Fibroblast of villous mesenchyme (primary cell): ENCODE data around the gene MSI2. TPM values are rescaled to one million over a fixed set of nuclear protein-coding genes. Genes with fewer than 3 reads are reported as not detected.

Experiments
- DNase-seq: peaks from one replicate; pipeline ENCODE4 v3.0.0-alpha.2; 2010; ENCODE audit warnings: low read depth
- H3K4me3 ChIP-seq: 2 replicates; pipeline ENCODE4 v1.5.1; 2011; ENCODE audit warnings: low read depth, mild to moderate bottlenecking, low read length
- total RNA-seq: library from RNA; depleted of rRNA; stranded (reverse); fragments of >200 nt; gene quantifications from 2 replicates; pipeline ENCODE4 v1.2.3, GENCODE V29; 2012
- TF ChIP-seq, protein P1 (sequence below): IDR thresholded peaks from 2 replicates; pipeline ENCODE4 v1.5.1; 2012; ENCODE audit warnings: low read depth, mild to moderate bottlenecking, low read length; ENCODE audit not compliant: insufficient read depth

The MSI2 gene
- total RNA-seq, 1 donor: 50.1 TPM

DNA sequence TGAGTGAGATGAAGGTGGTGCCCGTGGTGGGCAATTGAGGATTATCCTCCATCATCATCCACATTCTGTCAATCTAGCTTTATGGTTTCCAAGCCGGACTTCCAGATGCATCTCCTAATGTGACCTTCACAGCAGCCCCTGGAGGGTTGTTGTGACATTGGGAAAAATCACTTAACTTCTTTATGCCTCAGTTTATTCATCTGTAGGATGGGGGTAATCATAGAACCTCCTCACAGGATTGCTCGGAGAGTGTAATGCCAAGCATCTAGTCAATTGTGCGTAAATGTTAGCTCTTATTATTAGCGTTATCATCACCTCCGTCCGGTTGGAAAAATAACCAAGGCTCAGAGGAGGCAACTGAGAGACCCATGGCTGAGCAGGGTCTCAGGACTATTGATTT, 274.8 kb downstream of the MSI2 start:
- no peak overlapping the region for H3K4me3 ChIP-seq
- TF ChIP-seq, protein P1, sequence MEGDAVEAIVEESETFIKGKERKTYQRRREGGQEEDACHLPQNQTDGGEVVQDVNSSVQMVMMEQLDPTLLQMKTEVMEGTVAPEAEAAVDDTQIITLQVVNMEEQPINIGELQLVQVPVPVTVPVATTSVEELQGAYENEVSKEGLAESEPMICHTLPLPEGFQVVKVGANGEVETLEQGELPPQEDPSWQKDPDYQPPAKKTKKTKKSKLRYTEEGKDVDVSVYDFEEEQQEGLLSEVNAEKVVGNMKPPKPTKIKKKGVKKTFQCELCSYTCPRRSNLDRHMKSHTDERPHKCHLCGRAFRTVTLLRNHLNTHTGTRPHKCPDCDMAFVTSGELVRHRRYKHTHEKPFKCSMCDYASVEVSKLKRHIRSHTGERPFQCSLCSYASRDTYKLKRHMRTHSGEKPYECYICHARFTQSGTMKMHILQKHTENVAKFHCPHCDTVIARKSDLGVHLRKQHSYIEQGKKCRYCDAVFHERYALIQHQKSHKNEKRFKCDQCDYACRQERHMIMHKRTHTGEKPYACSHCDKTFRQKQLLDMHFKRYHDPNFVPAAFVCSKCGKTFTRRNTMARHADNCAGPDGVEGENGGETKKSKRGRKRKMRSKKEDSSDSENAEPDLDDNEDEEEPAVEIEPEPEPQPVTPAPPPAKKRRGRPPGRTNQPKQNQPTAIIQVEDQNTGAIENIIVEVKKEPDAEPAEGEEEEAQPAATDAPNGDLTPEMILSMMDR: no peak
- no peak for DNase-seq

GRCh38 chr17:57531648-57532504, 275.6 kb downstream of the MSI2 start:
- TF ChIP-seq, protein P1: no peak
- no peak overlapping the region for H3K4me3 ChIP-seq

GRCh38 chr17:57532556-57532955, 276.2 kb downstream of the MSI2 start:
- DNase-seq: no peak
- TF ChIP-seq, protein P1: no peak
- no peak overlapping the region for H3K4me3 ChIP-seq

More at GRCh38 chr17:57531648-57532504, 275.6 kb downstream of the MSI2 start:
- no peak for DNase-seq

- H3K4me3 ChIP-seq: no peak overlapping the region
- DNase-seq: no peak
- TF ChIP-seq, protein P1: no peak
Observed at GRCh38 chr17:57532966-57533365, 276.6 kb downstream of the MSI2 start.

DNA sequence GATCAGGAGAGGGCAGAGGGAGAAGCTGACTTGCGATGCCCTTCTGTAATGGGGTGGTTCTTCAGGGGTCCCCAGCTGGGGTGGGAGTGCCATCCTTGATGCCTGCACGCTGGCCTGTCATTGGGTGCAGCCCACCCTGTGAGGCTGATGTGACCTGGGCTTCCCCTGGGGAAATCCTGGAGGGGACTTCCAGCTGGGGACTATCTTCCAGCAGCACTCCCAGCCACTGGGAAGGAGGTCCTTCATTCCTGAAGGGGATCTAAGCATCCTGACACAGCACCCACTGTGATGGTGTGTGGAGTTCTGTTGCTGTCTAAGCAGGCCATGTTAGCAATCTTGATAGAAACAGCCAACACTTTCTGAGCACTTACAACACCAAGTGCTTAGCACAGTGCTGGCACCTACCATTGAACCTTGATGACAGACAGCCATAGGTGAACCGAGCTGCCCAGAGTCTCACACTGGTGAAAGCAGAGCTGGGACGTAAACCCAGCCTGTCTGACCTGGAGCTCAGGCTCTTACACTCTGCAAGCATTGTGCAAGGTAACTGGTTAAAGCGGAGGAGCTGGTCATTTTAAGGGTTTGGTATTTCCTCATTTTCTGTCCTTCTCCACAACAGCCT, 277.5 kb downstream of the MSI2 start:
- TF ChIP-seq, protein P1: no peak
- no peak for DNase-seq
- no peak overlapping the region for H3K4me3 ChIP-seq

DNA sequence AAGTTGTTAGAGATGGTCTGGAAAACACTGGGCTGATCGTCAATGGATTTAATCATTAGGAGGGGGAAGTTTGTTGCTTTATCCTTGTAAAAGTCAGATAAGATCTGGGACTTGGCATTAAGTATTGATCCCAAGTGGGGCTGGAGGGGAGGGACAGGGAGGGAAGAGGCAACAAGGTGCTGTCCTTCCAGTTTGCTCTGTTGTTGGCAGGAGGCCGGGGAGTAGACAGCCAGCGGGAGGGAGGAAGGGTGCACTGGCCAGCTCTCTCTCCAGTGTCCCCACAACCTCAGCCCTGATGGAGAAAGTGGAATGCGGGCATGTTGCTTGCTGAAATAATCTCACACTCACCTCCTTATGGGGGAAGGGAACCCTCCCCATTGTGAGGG, 278.5 kb downstream of the MSI2 start:
- TF ChIP-seq, protein P1: no peak
- H3K4me3 ChIP-seq: no peak overlapping the region
- no peak for DNase-seq
